KMS-11 (cell line): ENCODE measurements around the gene MST1R.

Source experiments
- H2AFZ ChIP-seq: fragments of 200-600 bp; sonication (generic); 2 replicates; pipeline ENCODE4 v1.6.1; 2016; ENCODE audit warnings: antibody characterized with exemption, mixed run types, low read depth
- H3K27ac ChIP-seq: fragments of 200-600 bp; sonication (generic); 2 replicates; pipeline ENCODE4 v1.6.1; 2016; ENCODE audit warnings: mild to moderate bottlenecking, mixed run types
- H3K27me3 ChIP-seq: fragments of 200-600 bp; sonication (generic); 2 replicates; pipeline ENCODE4 v1.6.1; 2017; ENCODE audit warnings: mild to moderate bottlenecking, low read depth, mixed run types, moderate library complexity; ENCODE audit not compliant: insufficient read depth
- H3K36me3 ChIP-seq: fragments of 200-600 bp; sonication (generic); 2 replicates; pipeline ENCODE4 v1.6.1; 2017; ENCODE audit warnings: mild to moderate bottlenecking, mixed run types; ENCODE audit not compliant: insufficient read depth
- H3K4me1 ChIP-seq: fragments of 200-600 bp; sonication (generic); 2 replicates; pipeline ENCODE4 v1.6.1; 2016; ENCODE audit warnings: mild to moderate bottlenecking, low read depth, mixed run types; ENCODE audit not compliant: poor library complexity, severe bottlenecking
- H3K4me2 ChIP-seq: fragments of 200-600 bp; sonication (generic); 2 replicates; pipeline ENCODE4 v1.7.0; 2016; ENCODE audit warnings: mild to moderate bottlenecking, mixed run types
- H3K4me3 ChIP-seq: fragments of 200-600 bp; sonication (generic); IDR thresholded peaks from 2 replicates; pipeline ENCODE4 v1.6.1; 2017; ENCODE audit warnings: low read depth, low read length, mixed read lengths; ENCODE audit not compliant: insufficient read depth
- H3K79me2 ChIP-seq: fragments of 200-600 bp; sonication (generic); 2 replicates; pipeline ENCODE4 v1.6.1; 2016; ENCODE audit warnings: low read depth, mixed run types; ENCODE audit not compliant: insufficient read depth
- H3K9ac ChIP-seq: fragments of 200-600 bp; sonication (generic); 2 replicates; pipeline ENCODE4 v1.6.1; 2016; ENCODE audit warnings: mild to moderate bottlenecking, mixed run types
- H4K20me1 ChIP-seq: fragments of 200-600 bp; sonication (generic); 2 replicates; pipeline ENCODE4 v1.6.1; 2016; ENCODE audit warnings: mild to moderate bottlenecking, mixed run types; ENCODE audit not compliant: insufficient read depth
- CTCF ChIP-seq: fragments of 200-600 bp; sonication (generic); conservative IDR thresholded peaks from 2 replicates; pipeline ENCODE4 v1.6.1; 2017; ENCODE audit warnings: low read depth, mild to moderate bottlenecking, antibody characterized with exemption, low read length, moderate library complexity, mixed read lengths

MST1R gene

GRCh38 chr3:49901366-49902339 is 2.0 kb downstream of the MST1R start:
- Histone ChIP-seq H3K36me3 (no peaks in the 10 kb centered on the region), H2AFZ (no peak overlapping the region), H3K9ac (no peak overlapping the region), H3K4me3 (no peak overlapping the region), H3K4me1 (peaks cover 13% of the 10 kb centered on the region), H3K27me3 (no peaks in the 10 kb centered on the region), H3K79me2 (no peaks in the 10 kb centered on the region), H3K4me2 (peak overlapping the region; percentile 33; the same call in 1 of the 2 replicates), H3K27ac (no peak overlapping the region), H4K20me1 (no peaks in the 10 kb centered on the region)
- no peak for TF ChIP-seq CTCF

GRCh38 chr3:49900491-49901153 is 3.1 kb downstream of the MST1R start:
- Histone ChIP-seq H3K79me2 (no peaks in the 10 kb centered on the region), H3K27me3 (no peaks in the 10 kb centered on the region), H4K20me1 (no peaks in the 10 kb centered on the region), H3K9ac (no peak overlapping the region), H3K36me3 (no peaks in the 10 kb centered on the region), H3K4me2 (no peak overlapping the region), H3K27ac (no peak overlapping the region), H3K4me1 (peaks cover 13% of the 10 kb centered on the region), H3K4me3 (no peak overlapping the region), H2AFZ (no peak overlapping the region)
- no peak for TF ChIP-seq CTCF

- H3K27me3 ChIP-seq, result no peaks in the 10 kb centered on the region
- no peak overlapping the region for H3K4me2 ChIP-seq
- no peaks in the 10 kb centered on the region for H3K36me3 ChIP-seq
- no peak overlapping the region for H3K4me3 ChIP-seq
- no peak overlapping the region for H2AFZ ChIP-seq
- peaks cover 13% of the 10 kb centered on the region for H3K4me1 ChIP-seq
- TF ChIP-seq CTCF, result no peak
- H4K20me1 ChIP-seq, result no peaks in the 10 kb centered on the region
- H3K9ac ChIP-seq, result no peak overlapping the region
- H3K27ac ChIP-seq, result no peak overlapping the region
- no peaks in the 10 kb centered on the region for H3K79me2 ChIP-seq
These were observed 3.9 kb downstream of the MST1R start for GRCh38 chr3:49899815-49900214.

GRCh38 chr3:49898991-49899390 is 4.7 kb downstream of the MST1R start:
- Histone ChIP-seq H2AFZ (no peak overlapping the region), H3K36me3 (no peaks in the 10 kb centered on the region), H3K27ac (no peak overlapping the region), H3K4me1 (peaks cover 13% of the 10 kb centered on the region), H4K20me1 (no peaks in the 10 kb centered on the region), H3K9ac (no peak overlapping the region), H3K4me3 (no peak overlapping the region), H3K79me2 (no peaks in the 10 kb centered on the region), H3K27me3 (no peaks in the 10 kb centered on the region), H3K4me2 (no peak overlapping the region)
- no peak for TF ChIP-seq CTCF
